HG03378 (cell line): ENCODE measurements around the gene TTC39C.

Experiments
- ATAC-seq: cut with Tn5 transposase; IDR thresholded peaks from one replicate; pipeline ENCODE4 v1.9.1; 2021; ENCODE audit warnings: mild to moderate bottlenecking, moderate library complexity; ENCODE audit not compliant: unreplicated experiment

The TTC39C gene

GRCh38 chr18:24075767-24076597 is 61.4 kb downstream of the TTC39C start:
- peak; percentile 71 for ATAC-seq

GRCh38 chr18:24076950-24077349 is 62.4 kb downstream of the TTC39C start:
- ATAC-seq: no peak

- ATAC-seq: no peak
Measured at GRCh38 chr18:24078391-24078790, 63.8 kb downstream of the TTC39C start.

GRCh38 chr18:24080861-24081260 is 66.3 kb downstream of the TTC39C start:
- no peak for ATAC-seq

- ATAC-seq: no peak
Measured at GRCh38 chr18:24083550-24083949, 69.0 kb downstream of the TTC39C start.

GRCh38 chr18:24086082-24086481 is 71.5 kb downstream of the TTC39C start:
- no peak for ATAC-seq

GRCh38 chr18:24089076-24089475 is 74.5 kb downstream of the TTC39C start:
- ATAC-seq: no peak

GRCh38 chr18:24089515-24090337 is 75.2 kb downstream of the TTC39C start:
- no peak for ATAC-seq

- no peak for ATAC-seq
Measured at GRCh38 chr18:24090876-24091275, 76.3 kb downstream of the TTC39C start.

- no peak for ATAC-seq
Measured at GRCh38 chr18:24094561-24094960, 80.0 kb downstream of the TTC39C start.

- no peak for ATAC-seq
Measured at GRCh38 chr18:24095976-24096375, 81.4 kb downstream of the TTC39C start.

- ATAC-seq: no peak
Measured at GRCh38 chr18:24103320-24104021, 88.9 kb downstream of the TTC39C start.

GRCh38 chr18:24104486-24104885 is 89.9 kb downstream of the TTC39C start:
- ATAC-seq: no peak

GRCh38 chr18:24108641-24109040 is 94.1 kb downstream of the TTC39C start:
- no peak for ATAC-seq

GRCh38 chr18:24111936-24112335 is 97.4 kb downstream of the TTC39C start:
- no peak for ATAC-seq

- ATAC-seq: no peak
Measured at GRCh38 chr18:24112464-24112863, 97.9 kb downstream of the TTC39C start.

GRCh38 chr18:24112874-24113615 is 98.5 kb downstream of the TTC39C start:
- no peak for ATAC-seq

- ATAC-seq: no peak
Measured at GRCh38 chr18:24114924-24115549, 100.5 kb downstream of the TTC39C start.

- ATAC-seq: no peak
Measured at GRCh38 chr18:24115628-24116027, 101.1 kb downstream of the TTC39C start.
